Measurements from ENCODE around the gene MRAS.

- TF ChIP-seq CTCF (IDR thresholded peaks at IDR 0.05) (no peak), POLR2A (IDR thresholded peaks at IDR 0.05) (no peak)
Measured at GRCh38 chr3:138356730-138357405, 8.5 kb downstream of the MRAS start.
